Adipocyte (in vitro differentiated cells): Measurements from ENCODE around the gene LAMA3.

Experiments
- DNase-seq: peaks from one replicate; pipeline ENCODE4 v3.0.0-alpha.2; 2015; ENCODE audit warnings: low read depth
- H3K27me3 ChIP-seq: replicated peaks from 2 replicates; pipeline ENCODE4 v1.7.0; 2013; ENCODE audit warnings: mild to moderate bottlenecking, low read length, moderate library complexity; ENCODE audit not compliant: control insufficient read depth, insufficient read depth
- H3K36me3 ChIP-seq: 2 replicates; pipeline ENCODE4 v1.7.0; 2013; ENCODE audit warnings: low read length, mild to moderate bottlenecking, moderate library complexity; ENCODE audit not compliant: control insufficient read depth, insufficient read depth, severe bottlenecking
- H3K4me1 ChIP-seq: 2 replicates; pipeline ENCODE4 v1.7.0; 2013; ENCODE audit warnings: mild to moderate bottlenecking, low read length, moderate library complexity; ENCODE audit not compliant: control insufficient read depth, insufficient read depth
- H3K4me3 ChIP-seq: 2 replicates; pipeline ENCODE4 v1.7.0; 2013; ENCODE audit warnings: mild to moderate bottlenecking, low read length, moderate library complexity
- H3K9ac ChIP-seq: 2 replicates; pipeline ENCODE4 v1.7.0; 2013; ENCODE audit warnings: mild to moderate bottlenecking, low read length, moderate library complexity
- H3K9me3 ChIP-seq: 2 replicates; pipeline ENCODE4 v1.7.0; 2013; ENCODE audit warnings: mild to moderate bottlenecking, low read length, moderate library complexity; ENCODE audit not compliant: control insufficient read depth

The LAMA3 gene

DNA sequence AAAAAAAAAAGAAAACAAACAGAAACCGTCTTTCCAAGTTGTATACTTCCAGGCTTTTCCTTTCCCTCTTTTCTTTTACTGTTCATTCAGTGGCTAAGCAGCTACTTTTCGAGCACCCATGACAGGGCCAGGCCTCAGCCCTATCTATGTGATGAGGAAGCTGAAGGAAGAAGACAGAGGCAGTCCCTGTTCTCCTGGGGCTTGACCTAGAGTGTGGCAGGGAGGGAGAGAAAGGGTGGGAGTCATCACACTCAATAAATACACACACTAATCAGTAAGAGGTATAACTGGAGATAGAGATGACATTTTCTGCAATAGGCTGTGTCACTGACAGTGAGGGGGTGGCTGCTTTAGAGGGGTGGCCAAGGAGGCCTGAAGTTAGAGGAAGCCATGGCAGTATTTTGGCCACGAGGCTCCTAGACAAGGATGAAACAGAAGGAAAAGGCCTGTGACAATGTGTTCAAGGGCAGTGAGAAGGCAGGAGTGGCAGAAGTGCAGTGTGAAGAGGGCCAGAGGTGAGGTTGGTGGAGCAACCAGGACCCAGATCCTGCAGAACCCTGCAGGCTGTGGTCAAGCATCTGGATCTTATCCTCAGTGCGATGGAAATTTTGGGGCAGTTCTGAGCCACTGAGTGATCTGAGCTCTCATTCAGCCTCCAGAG lies 193.5 kb downstream of the LAMA3 start:
- no peak for DNase-seq
- peak overlapping the region; percentile 87 for H3K9ac ChIP-seq
- no peaks in the 10 kb centered on the region for H3K27me3 ChIP-seq
- peaks cover 51% of the 10 kb centered on the region for H3K4me1 ChIP-seq
- H3K36me3 ChIP-seq: no peaks in the 10 kb centered on the region
- no peaks in the 10 kb centered on the region for H3K9me3 ChIP-seq
- H3K4me3 ChIP-seq: no peak overlapping the region

DNA sequence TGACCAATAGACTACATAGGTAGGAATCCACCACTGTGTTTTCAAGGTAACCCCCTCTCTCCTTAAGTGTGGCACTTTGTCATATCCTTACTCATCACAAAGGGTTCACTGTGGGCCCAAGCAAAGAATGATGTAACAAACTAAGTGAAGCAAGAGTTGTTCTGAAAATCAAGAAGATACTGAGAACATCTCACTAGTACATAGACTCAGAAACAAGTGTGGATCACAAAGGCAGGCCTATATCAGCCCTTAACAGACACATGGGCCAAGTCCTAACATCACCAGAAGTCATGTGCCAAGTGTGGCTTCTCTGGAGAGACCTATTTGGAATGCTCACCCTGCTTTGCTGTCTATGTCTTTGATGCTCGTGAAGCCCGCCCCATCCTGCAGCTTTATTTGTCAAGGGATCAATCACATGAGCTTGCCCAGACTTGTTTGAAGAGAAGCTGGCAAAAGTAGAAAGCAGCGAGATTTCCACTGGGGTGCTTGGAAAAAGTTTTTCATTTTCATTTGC lies 194.1 kb downstream of the LAMA3 start:
- Histone ChIP-seq H3K27me3 (no peaks in the 10 kb centered on the region), H3K4me3 (no peak overlapping the region), H3K36me3 (no peaks in the 10 kb centered on the region), H3K9me3 (no peaks in the 10 kb centered on the region), H3K9ac (peak overlapping the region; percentile 87), H3K4me1 (peaks cover 57% of the 10 kb centered on the region)
- DNase-seq: no peak

DNA sequence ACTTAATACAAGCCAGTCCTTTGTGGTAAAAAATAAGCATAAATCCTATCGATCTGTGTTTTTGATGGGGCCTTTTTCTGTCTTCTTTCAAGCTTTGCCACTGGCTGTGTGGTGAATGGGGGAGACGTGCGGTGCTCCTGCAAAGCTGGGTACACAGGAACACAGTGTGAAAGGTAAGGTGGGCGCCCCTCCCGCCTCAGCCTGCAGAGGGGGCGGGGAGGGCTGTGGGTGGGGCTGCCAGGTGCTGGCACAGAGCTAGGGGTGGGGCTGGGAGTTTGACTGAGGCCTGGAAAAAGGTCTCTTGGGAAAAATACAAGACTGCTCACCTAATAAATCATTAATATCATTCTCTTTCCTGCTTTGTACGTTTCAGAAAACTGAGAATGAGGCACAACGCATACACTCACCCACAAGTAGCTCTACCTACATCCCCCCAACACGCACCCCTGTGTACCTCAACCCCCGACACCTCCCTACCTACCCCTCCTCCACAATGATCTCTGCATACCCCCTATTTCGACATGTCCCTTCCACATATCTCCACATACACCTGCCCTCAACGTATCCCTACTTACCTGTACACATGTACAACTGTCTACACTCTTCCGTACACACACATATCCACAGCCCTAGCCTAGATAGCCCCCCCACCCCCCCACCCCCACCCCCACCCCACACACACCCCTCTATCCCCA lies 195.6 kb downstream of the LAMA3 start:
- peak overlapping the region; percentile 87 for H3K9ac ChIP-seq
- H3K27me3 ChIP-seq: no peaks in the 10 kb centered on the region
- H3K4me3 ChIP-seq: peak overlapping the region; percentile 63
- peaks cover 59% of the 10 kb centered on the region for H3K4me1 ChIP-seq
- H3K36me3 ChIP-seq: no peaks in the 10 kb centered on the region
- no peak for DNase-seq
- H3K9me3 ChIP-seq: no peaks in the 10 kb centered on the region

DNA sequence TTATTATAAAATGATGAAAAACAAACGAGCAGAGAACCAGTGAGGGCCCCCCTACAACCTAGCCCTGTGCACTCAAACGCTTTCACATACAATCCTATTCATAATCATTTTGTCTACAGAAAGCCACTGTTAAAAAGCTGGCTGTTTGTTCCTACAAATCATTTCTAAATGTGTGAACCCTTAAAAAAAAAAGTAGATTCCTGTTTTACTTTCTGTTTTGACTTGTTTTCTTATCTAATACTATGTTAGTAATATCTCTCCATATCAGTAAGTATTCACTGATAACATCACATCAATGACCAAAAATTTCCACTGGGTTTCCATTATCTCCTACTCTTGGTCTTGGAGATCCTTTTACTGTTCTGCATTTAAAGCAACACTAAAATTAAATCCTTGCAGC lies 196.5 kb downstream of the LAMA3 start:
- H3K36me3 ChIP-seq: no peaks in the 10 kb centered on the region
- DNase-seq: no peak
- H3K27me3 ChIP-seq: no peaks in the 10 kb centered on the region
- H3K9ac ChIP-seq: peak overlapping the region; percentile 72
- H3K4me3 ChIP-seq: peak overlapping the region; percentile 46
- no peaks in the 10 kb centered on the region for H3K9me3 ChIP-seq
- peaks cover 68% of the 10 kb centered on the region for H3K4me1 ChIP-seq

DNA sequence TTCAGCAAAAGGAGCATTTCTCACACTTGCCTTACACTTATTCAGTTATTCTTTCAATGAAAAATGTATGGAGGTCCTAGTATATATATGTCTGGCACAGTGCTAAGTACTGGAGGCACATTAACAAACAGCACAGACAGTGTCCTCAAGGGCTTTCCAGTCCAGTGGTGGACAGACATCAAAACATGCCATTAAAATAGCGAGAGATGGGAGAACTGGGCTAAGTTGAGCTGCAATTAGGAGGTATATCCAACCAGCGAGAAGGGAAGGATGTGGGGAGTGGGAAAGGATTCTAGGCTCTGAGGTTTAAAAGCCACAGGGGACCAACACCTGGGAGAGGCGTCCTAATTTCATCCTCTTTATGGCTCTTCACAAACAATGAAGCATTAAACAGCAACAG lies 197.8 kb downstream of the LAMA3 start:
- Histone ChIP-seq H3K9ac (peak overlapping the region; percentile 72), H3K9me3 (no peaks in the 10 kb centered on the region), H3K4me1 (peaks cover 71% of the 10 kb centered on the region), H3K36me3 (peaks cover 7% of the 10 kb centered on the region), H3K4me3 (peak overlapping the region; percentile 46), H3K27me3 (no peaks in the 10 kb centered on the region)
- no peak for DNase-seq

DNA sequence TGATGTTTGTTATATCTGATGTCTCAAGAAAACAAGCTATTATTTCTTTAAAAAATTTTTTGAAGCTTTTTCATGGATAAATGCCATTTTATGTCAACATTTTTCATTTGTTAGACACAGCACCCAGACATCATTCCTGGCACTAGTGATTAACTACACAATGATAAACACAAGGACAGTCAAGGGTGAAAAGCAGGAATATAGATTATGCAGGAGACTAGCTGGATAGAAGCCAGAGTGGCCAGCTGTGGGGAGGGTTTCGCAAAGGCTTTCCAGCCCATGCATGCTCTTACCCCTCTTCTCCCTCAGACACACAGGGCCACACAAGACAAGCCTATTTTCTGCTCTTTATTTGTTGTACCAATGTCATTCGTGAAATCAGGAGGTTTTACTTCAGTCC lies 198.2 kb downstream of the LAMA3 start:
- Histone ChIP-seq H3K36me3 (peaks cover 10% of the 10 kb centered on the region), H3K27me3 (no peaks in the 10 kb centered on the region), H3K4me1 (peaks cover 70% of the 10 kb centered on the region), H3K4me3 (peak overlapping the region; percentile 22), H3K9ac (peak overlapping the region; percentile 72), H3K9me3 (no peaks in the 10 kb centered on the region)
- no peak for DNase-seq

DNA sequence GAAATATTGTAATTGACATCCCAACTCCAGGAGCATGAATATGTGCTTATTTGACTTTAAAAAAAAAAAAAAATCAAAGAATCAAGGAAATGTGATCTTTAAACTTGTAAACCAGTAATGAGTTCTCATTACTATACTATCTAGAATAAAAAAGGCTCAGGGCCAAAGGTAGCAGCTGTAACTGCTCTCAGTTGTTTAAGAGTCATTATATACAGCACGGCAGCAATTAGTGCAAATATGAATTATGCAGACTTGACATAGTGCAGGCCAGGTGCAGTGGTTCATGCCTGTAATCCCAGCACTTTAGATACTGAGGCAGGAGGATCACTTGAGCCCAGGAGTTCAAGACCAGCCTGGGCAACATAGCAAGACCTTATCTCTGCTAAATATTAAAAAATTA lies 199.6 kb downstream of the LAMA3 start:
- H3K9ac ChIP-seq: no peak overlapping the region

DNA sequence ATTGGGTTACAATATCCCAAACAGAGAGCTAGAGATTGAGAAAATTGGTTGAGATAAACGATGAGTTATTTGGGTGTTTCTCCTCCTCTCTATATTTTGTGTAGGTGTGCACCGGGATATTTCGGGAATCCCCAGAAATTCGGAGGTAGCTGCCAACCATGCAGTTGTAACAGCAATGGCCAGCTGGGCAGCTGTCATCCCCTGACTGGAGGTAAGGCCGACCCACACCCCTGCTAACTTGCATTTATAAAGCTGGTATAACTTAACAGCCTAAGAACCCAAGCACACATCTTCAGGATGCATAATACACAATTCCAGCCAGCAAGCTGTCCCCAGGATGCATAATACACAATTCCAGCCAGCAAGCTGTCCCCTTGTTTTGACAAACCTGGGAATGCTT lies 200.7 kb downstream of the LAMA3 start:
- no peak overlapping the region for H3K9ac ChIP-seq
- H3K4me3 ChIP-seq: no peak overlapping the region
- H3K9me3 ChIP-seq: no peaks in the 10 kb centered on the region
- H3K4me1 ChIP-seq: peaks cover 46% of the 10 kb centered on the region
- no peak for DNase-seq
- H3K36me3 ChIP-seq: peaks cover 15% of the 10 kb centered on the region
- no peaks in the 10 kb centered on the region for H3K27me3 ChIP-seq

More for the DNA sequence above, 199.6 kb downstream of the LAMA3 start:
- no peaks in the 10 kb centered on the region for H3K9me3 ChIP-seq
- peaks cover 56% of the 10 kb centered on the region for H3K4me1 ChIP-seq
- H3K4me3 ChIP-seq: no peak overlapping the region
- DNase-seq: no peak
- H3K27me3 ChIP-seq: no peaks in the 10 kb centered on the region
- H3K36me3 ChIP-seq: peaks cover 10% of the 10 kb centered on the region

DNA sequence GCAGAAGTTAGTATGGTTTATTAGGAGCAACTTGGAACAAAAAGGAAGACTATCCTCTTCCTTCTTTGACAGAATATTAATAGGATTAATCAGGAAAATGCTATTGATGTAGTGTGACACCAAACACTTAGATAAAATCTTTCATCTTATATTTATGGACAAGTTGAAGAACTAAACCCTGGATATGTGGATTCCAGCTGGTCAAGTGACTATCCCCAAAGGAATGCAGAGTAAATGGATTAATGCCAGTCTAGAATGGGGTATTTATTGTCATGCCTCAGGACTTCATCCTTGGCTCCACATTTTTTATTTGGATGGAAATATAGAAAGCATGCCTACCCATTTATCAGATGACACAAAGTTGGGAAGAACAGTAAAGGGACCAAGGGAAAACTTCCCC lies 201.3 kb downstream of the LAMA3 start:
- Histone ChIP-seq H3K9me3 (no peaks in the 10 kb centered on the region), H3K4me3 (no peak overlapping the region), H3K4me1 (peaks cover 41% of the 10 kb centered on the region), H3K36me3 (peaks cover 22% of the 10 kb centered on the region), H3K27me3 (no peaks in the 10 kb centered on the region), H3K9ac (no peak overlapping the region)
- peak; percentile 43 for DNase-seq

DNA sequence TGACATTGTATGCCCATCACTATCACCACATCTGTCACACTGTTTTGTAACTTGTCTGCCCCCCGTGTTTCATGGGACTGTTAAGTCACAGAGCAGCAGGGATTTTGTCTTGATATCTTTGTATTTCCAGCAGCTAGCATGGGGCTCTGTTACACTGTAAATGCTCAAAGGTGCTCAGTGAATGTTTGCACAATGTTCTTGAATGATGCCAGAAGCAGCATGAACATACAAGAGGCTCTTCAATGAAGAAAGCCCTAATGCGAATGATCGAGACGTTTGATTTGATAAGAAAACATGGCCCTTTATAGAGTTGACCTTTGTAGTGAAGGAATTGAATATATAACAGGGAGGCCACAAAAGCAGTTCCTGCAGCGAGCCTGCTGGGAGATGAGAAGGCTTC lies 204.4 kb downstream of the LAMA3 start:
- Histone ChIP-seq H3K36me3 (peaks cover 37% of the 10 kb centered on the region), H3K4me1 (peaks cover 13% of the 10 kb centered on the region), H3K9ac (no peak overlapping the region), H3K9me3 (no peaks in the 10 kb centered on the region), H3K27me3 (no peaks in the 10 kb centered on the region), H3K4me3 (no peak overlapping the region)
- no peak for DNase-seq

DNA sequence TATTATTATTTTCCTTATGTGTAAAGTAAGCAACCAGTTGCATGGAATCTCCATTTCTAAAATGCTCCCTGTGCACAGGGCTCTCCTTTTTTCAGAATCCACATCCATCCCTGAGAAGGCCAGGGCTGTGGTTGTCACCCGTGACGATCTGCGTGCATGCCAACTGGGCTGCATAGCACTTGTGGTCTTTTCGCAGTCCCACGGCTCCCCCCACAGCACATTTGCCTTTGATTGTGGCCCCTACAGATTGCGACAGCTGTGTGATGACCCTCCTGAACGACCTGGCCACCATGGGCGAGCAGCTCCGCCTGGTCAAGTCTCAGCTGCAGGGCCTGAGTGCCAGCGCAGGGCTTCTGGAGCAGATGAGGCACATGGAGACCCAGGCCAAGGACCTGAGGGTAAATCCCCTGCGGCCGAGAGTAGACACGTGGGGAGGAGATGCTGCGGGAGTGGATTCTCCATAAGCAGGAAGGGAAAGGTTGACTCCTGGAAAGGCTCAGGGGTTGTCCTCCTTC lies 205.5 kb downstream of the LAMA3 start:
- Histone ChIP-seq H3K4me3 (no peak overlapping the region), H3K27me3 (no peaks in the 10 kb centered on the region), H3K36me3 (peaks cover 47% of the 10 kb centered on the region), H3K9ac (no peak overlapping the region), H3K9me3 (no peaks in the 10 kb centered on the region), H3K4me1 (peaks cover 12% of the 10 kb centered on the region)
- no peak for DNase-seq
